Left lung (tissue), 10 donors: ENCODE results near the gene RAB20. TPM values are rescaled to one million over a fixed set of nuclear protein-coding genes. Genes with fewer than 3 reads are reported as not detected.
A peak's percentile ranks its signal among the peaks of the same experiment; 100 is the strongest.
"Not testable (repeated sequence)": the region's sequence is repeated elsewhere in the genome, so short reads cannot be mapped to it uniquely, and the experiment has no call there.

Source experiments
- ATAC-seq: fragments of 200-7000 bp; cut with Tn5 transposase; one replicate; pipeline ENCODE4 v1.9.1; 2020; ENCODE audit warnings: moderate library complexity
- DNase-seq, 4 donors: peaks; one replicate each; pipeline ENCODE4 v3.0.0-alpha.2; 2013 to 2020
- H3K27ac ChIP-seq, 2 donors: fragments of 200-600 bp; sonication (generic) in 1 of 2; one replicate each; pipeline versions ENCODE4 v1.5.0 to v1.8.0; 2020 to 2021
- H3K27me3 ChIP-seq, 2 donors: fragments of 200-600 bp; sonication (generic) in 1 of 2; one replicate each; pipeline versions ENCODE4 v1.5.0 to v1.8.0; 2020 to 2021
- H3K36me3 ChIP-seq, 2 donors: fragments of 200-600 bp; sonication (generic) in 1 of 2; one replicate each; pipeline versions ENCODE4 v1.5.0 to v1.8.0; 2020 to 2021
- H3K4me1 ChIP-seq, 2 donors: fragments of 200-600 bp; one replicate each; pipeline ENCODE4 v1.8.0; 2021
- H3K4me3 ChIP-seq, 2 donors: fragments of 200-600 bp; sonication (generic) in 1 of 2; one replicate each; pipeline versions ENCODE4 v1.5.0 to v1.8.0; 2020 to 2021; ENCODE audit warnings: mild to moderate bottlenecking in 1 of 2
- H3K9me3 ChIP-seq, 2 donors: fragments of 200-600 bp; sonication (generic) in 1 of 2; one replicate each; pipeline versions ENCODE4 v1.5.0 to v1.8.0; 2020 to 2021
- CTCF ChIP-seq, 2 donors: fragments of 200-600 bp; sonication (generic) in 1 of 2; IDR thresholded peaks; one replicate each; pipeline versions ENCODE4 v1.5.0 to v1.8.0; 2021; ENCODE audit warnings: antibody characterized with exemption in 2 of 2
- intact Hi-C, 2 donors: fragments of 100-400 bp; cut with DNase I; formaldehyde crosslinking; loops; one replicate each; pipeline versions ENCODE4 v1.11.2 to v1.14.2; 2022
- polyA plus RNA-seq, 6 donors: library from polyadenylated mRNA; unstranded; fragments of 120-200 nt; gene quantifications; one replicate each; pipeline ENCODE4 v1.2.1, GENCODE V29; 2013; ENCODE audit not compliant: insufficient read length in 6 of 6
- total RNA-seq, 2 donors: library from RNA; stranded (reverse); fragmentation: NEBNext Ultra II Directional; extraction: Animal tissue kit (Norgen Biotek cat#: 25700); gene quantifications; one replicate each; pipeline ENCODE4 v1.2.1, GENCODE V29; 2021
- donor health status: DM: no; HTN: yes; CAD: no.
- donor health status: DM: no; HTN: no; CAD: no.

The RAB20 gene
- total and polyA plus RNA-seq, 8 donors: 20.1 to 42.4 (median 21.3) TPM

- Histone ChIP-seq H3K4me3 (no peak overlapping the region), H3K27ac (peak overlapping the region; percentile 27 to 82), H3K9me3 (no peaks in the 10 kb centered on the region), H3K4me1 (peaks cover 6 to 96% of the 10 kb centered on the region in 2 donors), H3K27me3 (no peaks in the 10 kb centered on the region), H3K36me3 (peaks cover 0 to 4% of the 10 kb centered on the region in 2 donors)
- ATAC-seq (no peak), DNase-seq (peak in 1 of 4 donors; percentile 15)
- TF ChIP-seq CTCF (IDR thresholded peaks at IDR 0.05): no peak
- intact Hi-C loops: no loop called here
These were observed 26.0 kb downstream of the RAB20 start for GRCh38 chr13:110535526-110535925.

DNA sequence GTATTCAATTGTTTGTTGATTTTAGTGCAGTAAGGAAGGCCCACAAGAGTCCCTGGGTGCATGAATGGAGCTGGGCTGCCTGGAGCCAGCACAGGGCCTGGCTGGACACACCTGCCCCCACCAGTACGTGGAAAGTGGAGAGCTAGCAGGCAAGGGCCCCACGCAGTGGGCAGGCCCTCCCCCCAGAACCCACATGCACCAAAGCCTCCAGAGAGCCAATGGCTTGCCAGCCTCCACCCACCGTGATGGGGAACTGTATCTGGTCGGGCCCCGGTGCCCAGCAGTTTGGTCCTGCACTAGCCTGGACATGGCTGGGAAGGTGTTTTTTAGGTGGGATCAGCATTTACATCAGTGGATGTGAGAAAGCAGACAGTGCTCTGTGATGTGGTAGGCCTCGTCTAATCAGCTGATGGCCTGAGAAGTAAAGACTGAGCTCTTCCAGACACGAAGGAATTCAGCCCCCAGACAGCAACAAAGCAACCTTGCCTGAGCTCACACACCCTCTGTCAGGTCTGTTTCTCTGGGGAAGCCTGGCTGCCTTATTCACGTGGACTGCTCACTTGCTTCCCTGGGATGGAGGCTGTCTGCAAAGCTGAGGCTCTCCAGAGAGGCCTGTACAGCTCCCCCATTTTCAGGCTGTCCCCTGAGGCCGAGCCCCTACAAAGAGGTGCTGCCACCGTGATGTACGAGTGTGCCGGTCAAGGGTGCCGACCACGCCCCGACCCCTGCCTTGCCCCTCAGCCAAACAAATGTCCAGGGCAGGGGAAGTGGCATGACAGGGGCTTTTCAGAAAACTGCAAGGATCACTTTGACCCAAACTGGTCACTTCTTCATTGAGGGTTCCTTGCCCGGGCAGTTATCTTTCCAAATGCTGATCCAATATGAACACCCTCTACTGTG is 27.5 kb downstream of the RAB20 start:
- intact Hi-C loops: no loop called here
- ATAC-seq: no peak

GRCh38 chr13:110532258-110532657 is 29.3 kb downstream of the RAB20 start:
- H3K27me3 ChIP-seq, intact Hi-C loops, H3K4me3 ChIP-seq, H3K36me3 ChIP-seq, H3K9me3 ChIP-seq, ATAC-seq, DNase-seq: not testable (repeated sequence)
- Histone ChIP-seq H3K4me1 (peaks cover 3 to 89% of the 10 kb centered on the region in 2 donors), H3K27ac (peak overlapping the region; percentile 19 to 77)

More for the DNA sequence above, 27.5 kb downstream of the RAB20 start:
- no peak for TF ChIP-seq CTCF (IDR thresholded peaks at IDR 0.05)
- Histone ChIP-seq H3K4me3 (no peak overlapping the region), H3K27me3 (no peaks in the 10 kb centered on the region), H3K36me3 (peaks cover 0 to 4% of the 10 kb centered on the region in 2 donors), H3K4me1 (peaks cover 6 to 90% of the 10 kb centered on the region in 2 donors), H3K27ac (no peak overlapping the region), H3K9me3 (no peaks in the 10 kb centered on the region)
- peak in 1 of 4 donors; percentile 25 for DNase-seq

GRCh38 chr13:110531671-110532083 is 29.8 kb downstream of the RAB20 start:
- peak; percentile 8 for ATAC-seq
- Histone ChIP-seq H3K9me3 (no peaks in the 10 kb centered on the region), H3K4me1 (peaks cover 3 to 89% of the 10 kb centered on the region in 2 donors), H3K27me3 (no peaks in the 10 kb centered on the region), H3K4me3 (no peak overlapping the region), H3K27ac (peak overlapping the region; percentile 18 to 77), H3K36me3 (peaks cover 0 to 4% of the 10 kb centered on the region in 2 donors)
- TF ChIP-seq CTCF (IDR thresholded peaks at IDR 0.05): no peak
- intact Hi-C loops: no loop called here
- DNase-seq: peak in 2 of 4 donors; percentile 56 to 77

GRCh38 chr13:110531100-110531499 is 30.4 kb downstream of the RAB20 start:
- no peaks in the 10 kb centered on the region for H3K9me3 ChIP-seq
- no peak for TF ChIP-seq CTCF (IDR thresholded peaks at IDR 0.05)
- DNase-seq (peak in 1 of 4 donors; percentile 22), ATAC-seq (no peak)
- H3K27ac ChIP-seq: peak overlapping the region; percentile 18 to 77
- peaks cover 0 to 4% of the 10 kb centered on the region in 2 donors for H3K36me3 ChIP-seq
- no peaks in the 10 kb centered on the region for H3K27me3 ChIP-seq
- intact Hi-C loops: no loop called here
- H3K4me1 ChIP-seq: peaks cover 3 to 92% of the 10 kb centered on the region in 2 donors
- no peak overlapping the region for H3K4me3 ChIP-seq
